DMS 273 (cell line): ENCODE measurements around the gene TMEM121.

Source experiments
- DNase-seq: peaks from one replicate; lab custom pipeline; 2025; ENCODE audit not compliant: unreplicated experiment; lab: John Stamatoyannopoulos, UW

The TMEM121 gene

GRCh38 chr14:105527826-105528585 lies 1.6 kb downstream of the TMEM121 start:
- peak; percentile 93 for DNase-seq

GRCh38 chr14:105528586-105529318 lies 2.4 kb downstream of the TMEM121 start:
- DNase-seq: no peak

GRCh38 chr14:105529319-105529568 lies 2.9 kb downstream of the TMEM121 start:
- DNase-seq: no peak

GRCh38 chr14:105529569-105530284 lies 3.3 kb downstream of the TMEM121 start:
- DNase-seq: peak; percentile 48

GRCh38 chr14:105530285-105531087 lies 4.1 kb downstream of the TMEM121 start:
- DNase-seq: no peak

GRCh38 chr14:105531088-105531893 lies 4.9 kb downstream of the TMEM121 start:
- no peak for DNase-seq

- no peak for DNase-seq
Observed at GRCh38 chr14:105531894-105532623, 5.7 kb downstream of the TMEM121 start.

GRCh38 chr14:105532735-105533141 lies 6.4 kb downstream of the TMEM121 start:
- DNase-seq: peak; percentile 71

- DNase-seq: no peak
Observed at GRCh38 chr14:105533391-105533790, 7.0 kb downstream of the TMEM121 start.

GRCh38 chr14:105533811-105534498 lies 7.6 kb downstream of the TMEM121 start:
- no peak for DNase-seq

- DNase-seq: no peak
Observed at GRCh38 chr14:105534586-105534985, 8.2 kb downstream of the TMEM121 start.

GRCh38 chr14:105536051-105536450 lies 9.7 kb downstream of the TMEM121 start:
- no peak for DNase-seq

- DNase-seq: peak; percentile 54
Observed at GRCh38 chr14:105536691-105537579, 10.6 kb downstream of the TMEM121 start.

- peak; percentile 76 for DNase-seq
Observed at GRCh38 chr14:105537580-105538474, 11.4 kb downstream of the TMEM121 start.

- DNase-seq: no peak
Observed at GRCh38 chr14:105538481-105539049, 12.2 kb downstream of the TMEM121 start.

- DNase-seq: no peak
Observed at GRCh38 chr14:105540811-105541210, 14.4 kb downstream of the TMEM121 start.
